Measurements from ENCODE around the gene TAX1BP3. TPM values are rescaled to one million over a fixed set of nuclear protein-coding genes. Genes with fewer than 3 reads are reported as not detected.

The TAX1BP3 gene
- total RNA-seq, 1 donor from 2014 or later, result 398 TPM

- Histone ChIP-seq H3K27me3 (ENCODE audit: control insufficient read depth, insufficient read depth, low read length) (peaks cover 5% of the 10 kb centered on the region), H3K36me3 (ENCODE audit: control insufficient read depth, insufficient read depth, low read length) (no peaks in the 10 kb centered on the region), H3K4me3 (ENCODE audit: low read depth, low read length) (no peak overlapping the region)
- no peak for DNase-seq (ENCODE audit: low read depth)
- TF ChIP-seq CTCF (IDR thresholded peaks at IDR 0.05; ENCODE audit: insufficient read depth, low read length, poor library complexity, severe bottlenecking), result no peak
Observed at GRCh38 chr17:3689262-3690093, 21.1 kb upstream of the TAX1BP3 start.

- DNase-seq (ENCODE audit: low read depth), result no peak
- Histone ChIP-seq H3K4me3 (ENCODE audit: low read depth, low read length) (no peak overlapping the region), H3K27me3 (ENCODE audit: control insufficient read depth, insufficient read depth, low read length) (peaks cover 5% of the 10 kb centered on the region), H3K36me3 (ENCODE audit: control insufficient read depth, insufficient read depth, low read length) (no peaks in the 10 kb centered on the region)
- TF ChIP-seq CTCF (IDR thresholded peaks at IDR 0.05; ENCODE audit: insufficient read depth, low read length, poor library complexity, severe bottlenecking), result no peak
Observed at GRCh38 chr17:3688852-3689261, 20.5 kb upstream of the TAX1BP3 start.

- no peak overlapping the region for H3K4me3 ChIP-seq (ENCODE audit: low read depth, low read length)
- H3K36me3 ChIP-seq (ENCODE audit: control insufficient read depth, insufficient read depth, low read length), result no peaks in the 10 kb centered on the region
- peaks cover 5% of the 10 kb centered on the region for H3K27me3 ChIP-seq (ENCODE audit: control insufficient read depth, insufficient read depth, low read length)
- DNase-seq (ENCODE audit: low read depth), result no peak
- TF ChIP-seq CTCF (IDR thresholded peaks at IDR 0.05; ENCODE audit: insufficient read depth, low read length, poor library complexity, severe bottlenecking), result no peak
Observed at GRCh38 chr17:3688027-3688553, 19.7 kb upstream of the TAX1BP3 start.

GRCh38 chr17:3685174-3685573 is 16.8 kb upstream of the TAX1BP3 start:
- no peak for DNase-seq (ENCODE audit: low read depth)
- H3K36me3 ChIP-seq (ENCODE audit: control insufficient read depth, insufficient read depth, low read length), result no peaks in the 10 kb centered on the region
- TF ChIP-seq CTCF (IDR thresholded peaks at IDR 0.05; ENCODE audit: insufficient read depth, low read length, poor library complexity, severe bottlenecking), result no peak

GRCh38 chr17:3683054-3683511 is 14.7 kb upstream of the TAX1BP3 start:
- Histone ChIP-seq H3K4me3 (ENCODE audit: low read depth, low read length) (no peak overlapping the region), H3K36me3 (ENCODE audit: control insufficient read depth, insufficient read depth, low read length) (no peaks in the 10 kb centered on the region), H3K27me3 (ENCODE audit: control insufficient read depth, insufficient read depth, low read length) (peaks cover 5% of the 10 kb centered on the region)
- no peak for DNase-seq (ENCODE audit: low read depth)
- peak; percentile 98 for TF ChIP-seq CTCF (IDR thresholded peaks at IDR 0.05; ENCODE audit: insufficient read depth, low read length, poor library complexity, severe bottlenecking)

More at GRCh38 chr17:3685174-3685573, 16.8 kb upstream of the TAX1BP3 start:
- H3K27me3 ChIP-seq (ENCODE audit: control insufficient read depth, insufficient read depth, low read length), result peaks cover 5% of the 10 kb centered on the region
- no peak overlapping the region for H3K4me3 ChIP-seq (ENCODE audit: low read depth, low read length)

Measured in kidney epithelial cell (primary cell).